ENCODE measurements around the gene HNRNPD. TPM values are rescaled to one million over a fixed set of nuclear protein-coding genes. Genes with fewer than 3 reads are reported as not detected.

The HNRNPD gene
- total RNA-seq (2014; rRNA removed; shearing (Covaris generic)), result 109 and 121 TPM in 2 replicates

GRCh38 chr4:82373816-82374625 is at the start of gene HNRNPD:
TSS of gene HNRNPD (minus strand) at chr4:82373991. CDS start at chr4:82373678, 313 bp downstream.

Small RNA genes lying within 50 kb of the gene (small RNA-seq; reads per million reads assigned to genes)
- gene RF00150, result not detected

Other genes with a start within 250 kb of the HNRNPD start
- 332 and 396 TPM in 2 replicates for gene HNRNPDL, start 56.5 kb upstream of the HNRNPD start, total RNA-seq (2014; rRNA removed; shearing (Covaris generic))
- gene ENOPH1, start 56.6 kb upstream of the HNRNPD start, total RNA-seq (2014; rRNA removed; shearing (Covaris generic)), result 25.9 and 28.3 TPM in 2 replicates
- 0.04 and 0.08 TPM in 2 replicates for gene TMEM150C, start 188.0 kb upstream of the HNRNPD start, total RNA-seq (2014; rRNA removed; shearing (Covaris generic))